Sigmoid colon (tissue), 7 donors: ENCODE results near the gene LILRB4. TPM values are rescaled to one million over a fixed set of nuclear protein-coding genes. Genes with fewer than 3 reads are reported as not detected.

ENCODE experiments used
- DNase-seq: peaks from one replicate; pipeline ENCODE4 v3.0.0-alpha.2; 2019
- H3K27ac ChIP-seq, 4 donors: fragments of 200-600 bp; sonication (generic); one replicate each; pipeline ENCODE4 v1.5.1; 2016 to 2019; ENCODE audit warnings: mild to moderate bottlenecking in 1 of 4
- H3K27me3 ChIP-seq, 3 donors: fragments of 200-600 bp; sonication (generic); one replicate each; pipeline ENCODE4 v1.5.1; 2019; ENCODE audit warnings: mild to moderate bottlenecking in 1 of 3
- H3K36me3 ChIP-seq, 4 donors: fragments of 200-600 bp; sonication (generic); one replicate each; pipeline ENCODE4 v1.5.1; 2016 to 2019
- H3K4me1 ChIP-seq, 4 donors: fragments of 200-600 bp; sonication (generic); one replicate each; pipeline ENCODE4 v1.5.1; 2017 to 2019
- H3K4me3 ChIP-seq, 4 donors: fragments of 200-600 bp; sonication (generic); one replicate each; pipeline ENCODE4 v1.5.1; 2017 to 2019; ENCODE audit warnings: mild to moderate bottlenecking in 2 of 4, moderate library complexity in 1 of 4
- H3K9me3 ChIP-seq, 4 donors: fragments of 200-600 bp in 3 of 4; sonication (generic) in 3 of 4; one replicate each; pipeline versions ENCODE4 v1.5.1 to v1.6.1; 2013 to 2019
- EP300 ChIP-seq, 4 donors: sonication (generic); formaldehyde crosslinking; IDR thresholded peaks; one replicate each; pipeline ENCODE4 v1.6.1; 2017; ENCODE audit warnings: antibody characterized with exemption in 4 of 4
- POLR2A ChIP-seq, 2 donors: fragments of 450-650 bp; IDR thresholded peaks; one replicate each; pipeline ENCODE4 v1.6.1; 2016; ENCODE audit warnings: antibody characterized with exemption in 2 of 2, mild to moderate bottlenecking in 2 of 2, moderate library complexity in 2 of 2
- POLR2AphosphoS5 ChIP-seq, 4 donors: sonication (generic); formaldehyde crosslinking; IDR thresholded peaks; one replicate each; pipeline ENCODE4 v1.6.1; 2017; ENCODE audit warnings: antibody characterized with exemption in 4 of 4
- WGBS, 2 donors: extraction: QIAGEN DNeasy Blood & Tissue Kit; methylation state at CpG; one replicate each; pipeline ENCODE4 v1.1.7; 2013; 5-methylcytosine and 5-hydroxymethylcytosine counted together
- intact Hi-C: fragments of 100-400 bp; cut with DNase I; formaldehyde crosslinking; loops from one replicate; pipeline ENCODE4 v1.15.1; 2023
- polyA plus RNA-seq, 3 donors: library from polyadenylated mRNA; stranded (reverse); fragments of 200-250 nt; gene quantifications; one replicate each; pipeline ENCODE4 v1.2.3, GENCODE V29; 2013
- total RNA-seq, 4 donors: library from RNA; depleted of rRNA; stranded (reverse); fragments of >200 nt; gene quantifications; one replicate each; pipeline ENCODE4 v1.1.0, GENCODE V29; 2016
- TF ChIP-seq, protein P1 (sequence below), 4 experiments: fragments of 450-650 bp in 3 of 4; fragments of 200-600 bp in 1 of 4; IDR thresholded peaks; one replicate each; pipeline ENCODE4 v1.5.1; 2016 to 2019; ENCODE audit warnings: antibody characterized with exemption in 4 of 4, mild to moderate bottlenecking in 3 of 4, moderate library complexity in 2 of 4
- donor health status: healthy with polysubstance abuse.
- donor health status: Bipolar disorder and iron deficiency.
- donor health status: healthy.

The LILRB4 gene
- total and polyA plus RNA-seq, 7 donors: 1.4 to 23.8 (median 5.7) TPM

DNA sequence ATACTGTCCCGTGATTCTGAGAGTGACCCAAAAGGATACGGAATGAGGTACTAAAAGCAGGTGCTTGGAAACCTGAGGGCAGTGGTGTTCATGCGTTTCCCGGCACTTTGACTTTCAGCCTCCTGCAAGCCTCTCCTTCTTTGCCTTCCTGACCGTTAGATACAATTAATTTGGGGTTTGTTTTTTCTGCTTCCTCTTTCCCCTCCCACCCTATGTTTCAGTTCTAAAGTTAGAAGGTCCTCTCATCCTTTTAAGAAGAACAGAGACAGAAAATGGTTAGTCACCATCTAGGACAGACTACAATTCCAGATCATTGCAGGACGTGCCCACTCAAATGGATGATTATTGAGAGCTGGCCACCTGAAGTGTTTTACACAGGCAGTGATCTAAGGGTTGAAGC lies 1.8 kb upstream of the LILRB4 start:
- intact Hi-C loops: no loop called here
- TF ChIP-seq POLR2AphosphoS5 (IDR thresholded peaks at IDR 0.05) (no peak), POLR2A (IDR thresholded peaks at IDR 0.05) (no peak), EP300 (IDR thresholded peaks at IDR 0.05) (no peak)
- TF ChIP-seq, protein P1, sequence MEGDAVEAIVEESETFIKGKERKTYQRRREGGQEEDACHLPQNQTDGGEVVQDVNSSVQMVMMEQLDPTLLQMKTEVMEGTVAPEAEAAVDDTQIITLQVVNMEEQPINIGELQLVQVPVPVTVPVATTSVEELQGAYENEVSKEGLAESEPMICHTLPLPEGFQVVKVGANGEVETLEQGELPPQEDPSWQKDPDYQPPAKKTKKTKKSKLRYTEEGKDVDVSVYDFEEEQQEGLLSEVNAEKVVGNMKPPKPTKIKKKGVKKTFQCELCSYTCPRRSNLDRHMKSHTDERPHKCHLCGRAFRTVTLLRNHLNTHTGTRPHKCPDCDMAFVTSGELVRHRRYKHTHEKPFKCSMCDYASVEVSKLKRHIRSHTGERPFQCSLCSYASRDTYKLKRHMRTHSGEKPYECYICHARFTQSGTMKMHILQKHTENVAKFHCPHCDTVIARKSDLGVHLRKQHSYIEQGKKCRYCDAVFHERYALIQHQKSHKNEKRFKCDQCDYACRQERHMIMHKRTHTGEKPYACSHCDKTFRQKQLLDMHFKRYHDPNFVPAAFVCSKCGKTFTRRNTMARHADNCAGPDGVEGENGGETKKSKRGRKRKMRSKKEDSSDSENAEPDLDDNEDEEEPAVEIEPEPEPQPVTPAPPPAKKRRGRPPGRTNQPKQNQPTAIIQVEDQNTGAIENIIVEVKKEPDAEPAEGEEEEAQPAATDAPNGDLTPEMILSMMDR (IDR thresholded peaks at IDR 0.05): no peak
- Histone ChIP-seq H3K9me3 (no peaks in the 10 kb centered on the region), H3K4me3 (no peak overlapping the region), H3K27ac (no peak overlapping the region), H3K27me3 (peaks cover 0 to 14% (median 0%) of the 10 kb centered on the region in 3 donors), H3K4me1 (no peaks in the 10 kb centered on the region), H3K36me3 (no peaks in the 10 kb centered on the region)
- no peak for DNase-seq
- 53 to 76% methylated on average over 6 of the region's 6 CpGs for WGBS, 2 donors

DNA sequence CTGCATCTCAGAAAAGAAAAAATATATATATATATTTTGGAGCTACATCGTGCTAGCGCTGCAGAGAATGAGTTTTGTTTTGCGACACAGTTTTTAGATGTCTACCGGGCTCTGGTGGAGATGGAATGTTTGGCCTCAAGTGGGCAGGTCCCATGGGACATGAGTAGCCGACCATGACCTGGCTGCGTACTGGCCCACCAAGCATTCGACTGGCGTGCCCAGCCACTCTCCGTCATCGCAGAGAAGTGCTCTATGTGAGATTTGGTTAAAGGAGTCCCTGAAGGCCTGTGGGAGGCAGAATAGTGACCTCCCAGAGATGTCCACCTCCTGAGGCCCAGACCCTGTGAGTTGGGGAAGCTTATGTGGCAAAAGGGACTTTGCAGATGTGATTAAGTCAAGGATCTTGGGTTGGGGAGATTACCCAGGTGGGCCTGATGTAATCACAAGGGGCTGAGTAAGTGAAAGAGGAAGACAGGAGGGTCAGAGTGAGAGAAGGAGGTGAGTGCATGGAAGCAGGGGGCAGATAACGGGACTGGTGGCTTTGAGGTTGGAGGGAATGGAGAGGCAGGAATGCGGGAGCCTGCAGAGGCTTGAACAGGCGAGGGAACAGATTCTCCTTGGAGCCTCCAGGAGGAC lies 821 bp upstream of the LILRB4 start:
- intact Hi-C loops: no loop called here
- Histone ChIP-seq H3K36me3 (no peaks in the 10 kb centered on the region), H3K9me3 (no peaks in the 10 kb centered on the region), H3K4me1 (no peaks in the 10 kb centered on the region), H3K4me3 (no peak overlapping the region), H3K27ac (no peak overlapping the region), H3K27me3 (peaks cover 0 to 14% (median 0%) of the 10 kb centered on the region in 3 donors)
- WGBS, 2 donors: 81 to 89% methylated on average over 13 of the region's 13 CpGs
- no peak for TF ChIP-seq POLR2A (IDR thresholded peaks at IDR 0.05)
- no peak for DNase-seq

DNA sequence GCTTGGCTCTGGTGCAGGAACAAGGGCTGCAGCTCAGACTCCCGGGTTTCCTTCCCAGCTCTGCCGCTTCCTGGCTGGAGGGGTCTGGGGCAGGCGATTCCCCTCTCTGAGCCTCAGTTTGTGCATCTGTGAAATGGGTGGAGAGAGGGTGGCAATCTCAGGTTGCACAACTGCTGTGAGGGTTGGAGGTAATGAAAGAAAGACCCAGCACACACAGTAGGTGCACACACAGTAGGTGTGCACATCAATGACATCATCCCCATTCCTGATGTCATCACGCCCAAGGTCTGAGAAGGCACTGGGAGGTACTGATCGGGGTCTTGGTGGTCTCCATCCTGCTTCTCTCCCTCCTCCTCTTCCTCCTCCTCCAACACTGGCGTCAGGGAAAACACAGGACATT lies 2.7 kb downstream of the LILRB4 start:
- intact Hi-C loops: no loop called here
- peaks cover 0 to 14% (median 0%) of the 10 kb centered on the region in 3 donors for H3K27me3 ChIP-seq
- no peaks in the 10 kb centered on the region for H3K4me1 ChIP-seq
- peaks cover 0 to 3% (median 0%) of the 10 kb centered on the region in 4 donors for H3K9me3 ChIP-seq
- H3K4me3 ChIP-seq: no peak overlapping the region
- no peaks in the 10 kb centered on the region for H3K36me3 ChIP-seq
- H3K27ac ChIP-seq: no peak overlapping the region
- TF ChIP-seq, protein P1 (IDR thresholded peaks at IDR 0.05): no peak
- TF ChIP-seq EP300 (IDR thresholded peaks at IDR 0.05) (no peak), POLR2A (IDR thresholded peaks at IDR 0.05) (no peak), POLR2AphosphoS5 (IDR thresholded peaks at IDR 0.05) (no peak)
- no peak for DNase-seq
- 82 to 84% methylated on average over 6 of the region's 6 CpGs for WGBS, 2 donors

DNA sequence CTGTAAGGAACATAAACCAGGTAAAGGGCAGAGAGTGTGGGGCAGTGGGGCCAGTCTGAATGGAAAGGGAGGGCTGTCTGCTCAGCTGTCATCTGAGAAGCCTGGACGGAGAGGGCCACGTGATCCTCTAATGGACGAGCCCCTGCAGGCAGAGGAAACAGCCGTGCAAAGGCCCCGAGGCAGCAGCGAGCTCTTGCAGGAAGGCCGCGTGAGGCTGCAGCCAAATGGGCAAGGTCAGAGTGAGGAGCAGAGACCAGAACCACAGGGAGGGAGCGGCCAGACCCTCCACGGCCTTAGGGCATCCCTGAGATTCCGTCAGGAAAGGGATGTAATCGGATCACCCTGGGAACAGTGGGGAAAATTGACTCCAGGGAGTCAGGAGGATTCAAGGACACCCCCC lies 4.4 kb downstream of the LILRB4 start:
- Histone ChIP-seq H3K9me3 (peaks cover 0 to 3% (median 0%) of the 10 kb centered on the region in 4 donors), H3K36me3 (no peaks in the 10 kb centered on the region), H3K4me1 (no peaks in the 10 kb centered on the region), H3K27me3 (peaks cover 0 to 24% (median 0%) of the 10 kb centered on the region in 3 donors), H3K27ac (no peak overlapping the region), H3K4me3 (no peak overlapping the region)
- no peak for DNase-seq
- intact Hi-C loops: no loop called here
- no peak for TF ChIP-seq EP300 (IDR thresholded peaks at IDR 0.05)
- TF ChIP-seq POLR2AphosphoS5 (IDR thresholded peaks at IDR 0.05): no peak
- whole genome bisulfite sequencing, 2 donors: 86 to 87% methylated on average over 12 of the region's 12 CpGs

- peaks cover 0 to 24% (median 0%) of the 10 kb centered on the region in 3 donors for H3K27me3 ChIP-seq
- peaks cover 0 to 3% (median 0%) of the 10 kb centered on the region in 4 donors for H3K9me3 ChIP-seq
- intact Hi-C loops: no loop called here
- no peak for TF ChIP-seq EP300 (IDR thresholded peaks at IDR 0.05)
- H3K4me3 ChIP-seq: no peak overlapping the region
- DNase-seq: no peak
- WGBS, 2 donors: 46 to 75% methylated on average over 1 of the region's 1 CpG
- no peaks in the 10 kb centered on the region for H3K36me3 ChIP-seq
- H3K27ac ChIP-seq: no peak overlapping the region
- no peaks in the 10 kb centered on the region for H3K4me1 ChIP-seq
Observed at GRCh38 chr19:54668353-54668752, 5.6 kb downstream of the LILRB4 start.

GRCh38 chr19:54670576-54671357 lies 8.0 kb downstream of the LILRB4 start:
- Histone ChIP-seq H3K9me3 (peaks cover 0 to 3% (median 0%) of the 10 kb centered on the region in 4 donors), H3K4me1 (no peaks in the 10 kb centered on the region), H3K4me3 (no peak overlapping the region), H3K27me3 (peaks cover 0 to 13% (median 0%) of the 10 kb centered on the region in 3 donors), H3K36me3 (no peaks in the 10 kb centered on the region), H3K27ac (no peak overlapping the region)
- 49 to 58% methylated on average over 3 of the region's 3 CpGs for WGBS, 2 donors
- TF ChIP-seq EP300 (IDR thresholded peaks at IDR 0.05) (no peak), POLR2AphosphoS5 (IDR thresholded peaks at IDR 0.05) (no peak), POLR2A (IDR thresholded peaks at IDR 0.05) (no peak)
- TF ChIP-seq, protein P1 (IDR thresholded peaks at IDR 0.05): no peak
- intact Hi-C loops: loop anchor here (10.0 kb wide), 1 partner anchor 186 kb away; no protein-coding TSS in a partner anchor
- DNase-seq: no peak
